Posterior cingulate gyrus (tissue), 11 donors: ENCODE measurements around the gene PRSS56.
"Not testable (repeated sequence)": the region's sequence is repeated elsewhere in the genome, so short reads cannot be mapped to it uniquely, and the experiment has no call there.

Experiments
- DNase-seq, 10 donors: peaks; one replicate each; pipeline versions ENCODE4 v3.0.0 to v3.0.0-alpha.2; 2020 to 2021; ENCODE audit warnings: mixed read lengths in 3 of 10
- intact Hi-C: fragments of 100-400 bp; cut with DNase I; formaldehyde crosslinking; loops from one replicate; pipeline ENCODE4 v1.15.1; 2023

The PRSS56 gene

GRCh38 chr2:232523402-232523681 is 3.2 kb downstream of the PRSS56 start:
- no peak for DNase-seq
- intact Hi-C loops = loop anchor here (5.0 kb wide), 1 partner anchor 616 kb away; no protein-coding TSS in a partner anchor

GRCh38 chr2:232523682-232524597 is 3.8 kb downstream of the PRSS56 start:
- intact Hi-C loops = loop anchor here (5.0 kb wide), 1 partner anchor 617 kb away; no protein-coding TSS in a partner anchor

GRCh38 chr2:232524771-232525170 is 4.6 kb downstream of the PRSS56 start:
- DNase-seq = no peak

More at GRCh38 chr2:232523682-232524597, 3.8 kb downstream of the PRSS56 start:
- DNase-seq = peak; percentile 27 to 92 (median 48)

GRCh38 chr2:232525199-232525598 is 5.0 kb downstream of the PRSS56 start:
- DNase-seq = no peak
- intact Hi-C loops = no loop called here

More at GRCh38 chr2:232524771-232525170, 4.6 kb downstream of the PRSS56 start:
- intact Hi-C loops = loop anchor here (5.0 kb wide), 1 partner anchor 617 kb away; no protein-coding TSS in a partner anchor

GRCh38 chr2:232525791-232526371 is 5.7 kb downstream of the PRSS56 start, which contains the start of gene CHRND:
Gene CHRND (plus strand): TSS chr2:232526160. CDS start chr2:232526216, 56 bp downstream.
- DNase-seq = peak in 2 of 10 donors; percentile 40 to 69

GRCh38 chr2:232526372-232526941 is 6.3 kb downstream of the PRSS56 start:
- intact Hi-C loops = no loop called here
- no peak for DNase-seq

More at GRCh38 chr2:232525791-232526371, 5.7 kb downstream of the PRSS56 start, which contains the start of gene CHRND:
- intact Hi-C loops = no loop called here

GRCh38 chr2:232527905-232528470 is 7.8 kb downstream of the PRSS56 start:
- peak in 3 of 10 donors; percentile 39 to 61 (median 47) for DNase-seq
- intact Hi-C loops = no loop called here

- intact Hi-C loops = no loop called here
- DNase-seq = peak in 4 of 10 donors; percentile 2 to 67 (median 60)
Measured at GRCh38 chr2:232528746-232529460, 8.7 kb downstream of the PRSS56 start.

GRCh38 chr2:232529806-232530547 is 9.8 kb downstream of the PRSS56 start:
- DNase-seq = peak in 4 of 10 donors; percentile 17 to 72 (median 60)
- intact Hi-C loops = no loop called here

- peak in 3 of 10 donors; percentile 2 to 68 (median 25) for DNase-seq
- intact Hi-C loops = no loop called here
Measured at GRCh38 chr2:232530626-232531260, 10.6 kb downstream of the PRSS56 start.

- intact Hi-C loops = no loop called here
- peak in 2 of 10 donors; percentile 29 to 34 for DNase-seq
Measured at GRCh38 chr2:232532419-232532818, 12.2 kb downstream of the PRSS56 start.

GRCh38 chr2:232532821-232533220 is 12.6 kb downstream of the PRSS56 start:
- intact Hi-C loops = not testable (repeated sequence)
- peak in 2 of 10 donors; percentile 5 to 37 for DNase-seq

- intact Hi-C loops = no loop called here
- DNase-seq = peak in 5 of 10 donors; percentile 5 to 77 (median 54)
Measured at GRCh38 chr2:232533944-232534710, 13.9 kb downstream of the PRSS56 start.

- peak in 5 of 10 donors; percentile 2 to 72 (median 48) for DNase-seq
- intact Hi-C loops = no loop called here
Measured at GRCh38 chr2:232534940-232535651, 14.9 kb downstream of the PRSS56 start.

- peak in 2 of 10 donors; percentile 20 to 22 for DNase-seq
- intact Hi-C loops = no loop called here
Measured at GRCh38 chr2:232535761-232536530, 15.8 kb downstream of the PRSS56 start.

- intact Hi-C loops = no loop called here
- DNase-seq = peak in 2 of 10 donors; percentile 17 to 68
Measured at GRCh38 chr2:232537079-232537478, 16.9 kb downstream of the PRSS56 start.
